NT2/D1 (cell line): ENCODE results near the gene CACHD1.

ENCODE experiments used
- SUZ12 ChIP-seq: IDR thresholded peaks from 2 replicates; pipeline ENCODE4 v1.6.1; 2011; ENCODE audit not compliant: insufficient read length, insufficient read depth; ENCODE audit errors: extremely low read depth
- YY1 ChIP-seq: IDR thresholded peaks from 2 replicates; pipeline ENCODE4 v1.6.1; 2011; ENCODE audit not compliant: insufficient read length, insufficient read depth

- TF ChIP-seq YY1 (no peak), SUZ12 (no peak)
These were observed 86.0 kb downstream of the CACHD1 start for GRCh38 chr1:64555947-64556346.
